Neural progenitor cell (in vitro differentiated cells): ENCODE results near the gene BCAT1.

Experiments used
- EZH2 ChIP-seq: fragments of 200-600 bp; sonication (generic); IDR thresholded peaks from 2 replicates; pipeline ENCODE4 v1.6.1; 2017; ENCODE audit warnings: antibody characterized with exemption, mild to moderate bottlenecking, moderate library complexity
- TF ChIP-seq, protein P1 (sequence below): fragments of 200-600 bp; sonication (generic); IDR thresholded peaks from 2 replicates; pipeline ENCODE4 v1.5.1; 2017; ENCODE audit warnings: antibody characterized with exemption, mild to moderate bottlenecking

DNA sequence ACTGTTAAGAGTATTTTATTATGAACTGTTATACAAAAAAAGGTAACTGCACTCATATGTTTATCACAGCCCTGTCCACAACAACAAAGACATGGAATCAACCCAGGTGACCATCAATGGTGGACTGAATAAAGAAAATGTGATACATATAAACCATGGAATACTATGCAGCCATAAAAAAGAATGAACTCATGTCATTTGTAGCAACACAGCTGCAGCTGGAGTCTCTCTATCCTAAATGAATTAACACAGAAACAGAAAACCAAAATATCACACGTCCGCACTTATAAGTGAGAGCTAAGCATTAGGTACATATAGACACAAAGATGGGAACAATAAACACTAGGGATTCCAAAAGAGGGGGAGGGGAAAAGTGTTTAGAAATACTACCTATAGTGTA, 95.8 kb downstream of the BCAT1 start:
- TF ChIP-seq, protein P1, sequence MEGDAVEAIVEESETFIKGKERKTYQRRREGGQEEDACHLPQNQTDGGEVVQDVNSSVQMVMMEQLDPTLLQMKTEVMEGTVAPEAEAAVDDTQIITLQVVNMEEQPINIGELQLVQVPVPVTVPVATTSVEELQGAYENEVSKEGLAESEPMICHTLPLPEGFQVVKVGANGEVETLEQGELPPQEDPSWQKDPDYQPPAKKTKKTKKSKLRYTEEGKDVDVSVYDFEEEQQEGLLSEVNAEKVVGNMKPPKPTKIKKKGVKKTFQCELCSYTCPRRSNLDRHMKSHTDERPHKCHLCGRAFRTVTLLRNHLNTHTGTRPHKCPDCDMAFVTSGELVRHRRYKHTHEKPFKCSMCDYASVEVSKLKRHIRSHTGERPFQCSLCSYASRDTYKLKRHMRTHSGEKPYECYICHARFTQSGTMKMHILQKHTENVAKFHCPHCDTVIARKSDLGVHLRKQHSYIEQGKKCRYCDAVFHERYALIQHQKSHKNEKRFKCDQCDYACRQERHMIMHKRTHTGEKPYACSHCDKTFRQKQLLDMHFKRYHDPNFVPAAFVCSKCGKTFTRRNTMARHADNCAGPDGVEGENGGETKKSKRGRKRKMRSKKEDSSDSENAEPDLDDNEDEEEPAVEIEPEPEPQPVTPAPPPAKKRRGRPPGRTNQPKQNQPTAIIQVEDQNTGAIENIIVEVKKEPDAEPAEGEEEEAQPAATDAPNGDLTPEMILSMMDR, result no peak
- TF ChIP-seq EZH2, result no peak
